GM18505 (cell line): ENCODE measurements around the gene ING1.
"Not testable (repeated sequence)": the region's sequence is repeated elsewhere in the genome, so short reads cannot be mapped to it uniquely, and the experiment has no call there.

Experiments used
- ATAC-seq: cut with Tn5 transposase; IDR thresholded peaks from one replicate; pipeline ENCODE4 v1.9.1; 2021; ENCODE audit not compliant: unreplicated experiment
- POLR2A ChIP-seq: IDR thresholded peaks from 4 replicates; pipeline ENCODE4 v1.6.1; 2011; ENCODE audit warnings: borderline replicate concordance; ENCODE audit not compliant: insufficient read depth, insufficient read length; ENCODE audit errors: extremely low read depth

Gene ING1

DNA sequence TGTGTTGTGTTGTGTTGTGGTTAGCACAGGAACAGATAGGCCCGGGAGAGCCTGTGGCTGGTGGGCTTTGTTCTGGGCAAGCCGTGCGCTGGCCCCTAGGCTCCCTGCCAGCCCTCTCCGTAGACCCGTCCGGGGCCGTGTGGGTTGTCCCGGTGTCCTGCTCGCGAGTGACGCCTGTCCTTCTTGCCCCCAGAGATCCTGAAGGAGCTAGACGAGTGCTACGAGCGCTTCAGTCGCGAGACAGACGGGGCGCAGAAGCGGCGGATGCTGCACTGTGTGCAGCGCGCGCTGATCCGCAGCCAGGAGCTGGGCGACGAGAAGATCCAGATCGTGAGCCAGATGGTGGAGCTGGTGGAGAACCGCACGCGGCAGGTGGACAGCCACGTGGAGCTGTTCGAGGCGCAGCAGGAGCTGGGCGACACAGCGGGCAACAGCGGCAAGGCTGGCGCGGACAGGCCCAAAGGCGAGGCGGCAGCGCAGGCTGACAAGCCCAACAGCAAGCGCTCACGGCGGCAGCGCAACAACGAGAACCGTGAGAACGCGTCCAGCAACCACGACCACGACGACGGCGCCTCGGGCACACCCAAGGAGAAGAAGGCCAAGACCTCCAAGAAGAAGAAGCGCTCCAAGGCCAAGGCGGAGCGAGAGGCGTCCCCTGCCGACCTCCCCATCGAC lies 5.7 kb downstream of the ING1 start:
- no peak for TF ChIP-seq POLR2A
- no peak for ATAC-seq

- ATAC-seq, result no peak
- no peak for TF ChIP-seq POLR2A
Measured at GRCh38 chr13:110722971-110723370, 9.5 kb downstream of the ING1 start.

DNA sequence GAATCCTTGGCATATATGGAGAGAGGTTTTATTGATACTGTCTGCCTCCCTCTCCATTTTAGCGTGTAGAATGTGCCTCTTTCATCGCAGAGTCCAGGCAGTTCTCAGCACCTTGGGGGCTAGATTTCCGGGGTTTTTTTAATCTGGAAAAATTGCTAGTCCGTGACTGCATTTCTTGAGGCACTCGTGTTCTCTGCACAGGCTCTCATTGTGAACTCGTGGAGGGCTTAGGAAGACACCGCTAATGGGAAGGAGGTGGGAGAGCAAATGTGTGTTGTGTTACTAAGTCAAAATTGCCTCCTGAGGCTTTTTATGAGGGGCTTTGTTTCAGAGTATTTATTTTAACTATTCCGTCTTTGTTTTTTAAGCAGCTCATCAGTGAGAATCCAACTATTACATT lies 10.1 kb downstream of the ING1 start:
- no peak for ATAC-seq
- TF ChIP-seq POLR2A, result no peak

GRCh38 chr13:110726153-110726552 lies 12.7 kb downstream of the ING1 start:
- ATAC-seq, result not testable (repeated sequence)

- ATAC-seq, result no peak
- TF ChIP-seq POLR2A, result peak; percentile 28
Measured at GRCh38 chr13:110726726-110727125, 13.2 kb downstream of the ING1 start.

DNA sequence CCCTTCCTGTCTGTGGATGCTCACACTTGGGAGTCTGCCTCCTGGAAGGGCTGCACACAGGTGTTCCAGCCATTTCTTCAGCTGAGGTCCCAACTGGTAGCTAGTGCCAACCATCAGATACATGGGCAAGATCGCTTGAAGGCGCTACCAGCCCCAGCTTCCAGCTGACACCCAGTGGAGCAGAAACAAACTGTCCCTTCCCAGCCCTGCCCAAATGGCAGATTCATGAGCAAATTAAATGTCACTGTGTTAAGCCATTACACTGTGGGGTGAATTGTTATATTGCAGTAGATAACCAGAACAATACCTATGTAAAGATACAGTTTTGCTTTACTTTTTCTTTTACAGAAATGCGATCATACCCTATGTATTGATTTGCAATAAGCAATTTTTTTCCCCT lies 17.6 kb downstream of the ING1 start:
- no peak for ATAC-seq
- no peak for TF ChIP-seq POLR2A

DNA sequence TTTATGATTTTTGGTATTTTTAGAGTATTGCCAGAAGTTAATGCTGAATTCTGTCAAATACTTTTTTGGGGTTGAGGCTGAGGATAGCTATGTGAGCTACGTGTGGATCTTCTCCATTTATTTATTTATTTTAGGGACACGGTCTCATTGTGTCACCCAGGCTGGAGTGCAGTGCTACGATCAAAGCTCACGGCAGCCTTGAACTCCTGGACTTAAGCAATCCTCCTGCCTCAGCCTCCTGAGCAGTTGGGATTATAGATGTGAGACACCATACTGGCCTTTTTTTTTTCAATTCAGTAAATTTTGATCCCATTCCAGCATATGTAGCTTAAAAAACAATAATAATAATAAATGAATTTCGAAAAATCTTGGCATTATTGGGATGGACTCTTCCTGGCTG lies 21.1 kb downstream of the ING1 start:
- no peak for ATAC-seq
- no peak for TF ChIP-seq POLR2A

- TF ChIP-seq POLR2A, result no peak
- ATAC-seq, result no peak
Measured at GRCh38 chr13:110737555-110737954, 24.1 kb downstream of the ING1 start.

- no peak for ATAC-seq
- no peak for TF ChIP-seq POLR2A
Measured at GRCh38 chr13:110743687-110744086, 30.2 kb downstream of the ING1 start.

DNA sequence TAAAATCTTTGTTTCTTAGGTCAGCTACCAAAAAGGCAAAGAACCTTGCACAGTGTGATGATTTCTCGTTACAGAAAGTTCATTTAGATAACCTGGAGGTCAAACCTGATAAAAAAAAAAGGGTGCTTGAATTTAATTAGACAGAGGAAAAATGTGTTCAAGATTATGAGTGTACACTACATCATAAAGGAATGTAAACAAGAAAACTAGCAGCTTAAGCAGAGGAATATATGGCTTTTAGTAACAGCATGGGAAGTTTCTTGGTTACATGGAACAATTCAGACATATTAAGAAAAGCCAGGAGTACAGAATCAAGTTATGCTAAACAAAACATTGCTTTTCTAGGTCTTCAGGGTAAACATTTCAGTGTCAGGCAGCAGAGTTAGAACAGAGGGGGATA lies 32.9 kb downstream of the ING1 start:
- no peak for ATAC-seq
- TF ChIP-seq POLR2A, result no peak

GRCh38 chr13:110748271-110748670 lies 34.8 kb downstream of the ING1 start:
- no peak for TF ChIP-seq POLR2A
- ATAC-seq, result no peak

DNA sequence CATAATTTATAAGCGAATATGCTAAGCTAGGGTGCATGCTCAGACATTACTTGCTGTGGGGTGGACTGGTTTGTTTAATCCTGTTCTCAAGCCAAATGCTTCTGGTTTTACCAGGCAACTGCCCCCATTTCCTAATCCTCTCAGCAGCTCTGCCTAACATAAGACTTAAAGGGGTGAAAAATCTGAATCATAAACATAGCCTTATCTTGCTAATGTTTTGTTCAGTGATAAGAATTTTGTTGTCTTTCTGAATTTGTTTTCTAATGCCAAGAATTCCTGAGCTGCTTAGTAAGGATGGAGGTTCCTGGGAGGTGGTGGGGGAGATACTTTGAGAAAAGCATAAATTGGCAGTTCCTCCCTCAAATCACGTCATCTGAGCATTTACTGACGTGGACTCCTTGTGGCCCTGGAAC lies 42.7 kb downstream of the ING1 start:
- ATAC-seq, result no peak
- TF ChIP-seq POLR2A, result no peak

DNA sequence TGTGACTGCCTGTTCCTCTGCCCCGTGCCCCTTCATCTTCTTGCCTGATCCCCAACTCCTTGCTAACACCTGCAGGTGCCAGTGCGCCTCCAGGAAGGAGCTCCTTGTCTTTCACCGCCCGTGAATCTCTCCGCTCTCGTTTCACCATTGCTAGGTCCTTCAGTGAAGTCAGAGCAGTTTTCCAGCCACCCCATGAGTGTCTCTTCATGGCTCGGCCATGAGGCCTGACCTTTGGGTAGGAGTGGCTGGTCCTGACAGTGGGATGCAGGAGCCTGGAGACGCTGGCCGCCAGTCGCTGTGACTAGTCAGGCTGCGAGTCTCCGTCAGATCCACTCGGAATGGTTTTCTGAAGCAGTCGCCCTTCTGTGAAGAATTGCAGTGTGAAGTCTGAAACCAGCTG lies 43.8 kb downstream of the ING1 start:
- TF ChIP-seq POLR2A, result no peak
- ATAC-seq, result no peak

- ATAC-seq, result no peak
- TF ChIP-seq POLR2A, result no peak
Measured at GRCh38 chr13:110758195-110758805, 44.8 kb downstream of the ING1 start.

GRCh38 chr13:110759710-110760109 lies 46.2 kb downstream of the ING1 start:
- ATAC-seq, result no peak
- no peak for TF ChIP-seq POLR2A

- ATAC-seq, result no peak
- no peak for TF ChIP-seq POLR2A
Measured at GRCh38 chr13:110760611-110761010, 47.1 kb downstream of the ING1 start.
